Left lung (tissue), 10 donors: Measurements from ENCODE around the gene PLCH1. TPM values are rescaled to one million over a fixed set of nuclear protein-coding genes. Genes with fewer than 3 reads are reported as not detected.

Source experiments
- ATAC-seq: fragments of 200-7000 bp; cut with Tn5 transposase; one replicate; pipeline ENCODE4 v1.9.1; 2020; ENCODE audit warnings: moderate library complexity
- DNase-seq, 4 donors: peaks; one replicate each; pipeline ENCODE4 v3.0.0-alpha.2; 2013 to 2020
- H3K27ac ChIP-seq, 2 donors: fragments of 200-600 bp; sonication (generic) in 1 of 2; one replicate each; pipeline versions ENCODE4 v1.5.0 to v1.8.0; 2020 to 2021
- H3K27me3 ChIP-seq, 2 donors: fragments of 200-600 bp; sonication (generic) in 1 of 2; one replicate each; pipeline versions ENCODE4 v1.5.0 to v1.8.0; 2020 to 2021
- H3K36me3 ChIP-seq, 2 donors: fragments of 200-600 bp; sonication (generic) in 1 of 2; one replicate each; pipeline versions ENCODE4 v1.5.0 to v1.8.0; 2020 to 2021
- H3K4me1 ChIP-seq, 2 donors: fragments of 200-600 bp; one replicate each; pipeline ENCODE4 v1.8.0; 2021
- H3K4me3 ChIP-seq, 2 donors: fragments of 200-600 bp; sonication (generic) in 1 of 2; one replicate each; pipeline versions ENCODE4 v1.5.0 to v1.8.0; 2020 to 2021; ENCODE audit warnings: mild to moderate bottlenecking in 1 of 2
- H3K9me3 ChIP-seq, 2 donors: fragments of 200-600 bp; sonication (generic) in 1 of 2; one replicate each; pipeline versions ENCODE4 v1.5.0 to v1.8.0; 2020 to 2021
- intact Hi-C, 2 donors: fragments of 100-400 bp; cut with DNase I; formaldehyde crosslinking; loops; one replicate each; pipeline versions ENCODE4 v1.11.2 to v1.14.2; 2022
- polyA plus RNA-seq, 6 donors: library from polyadenylated mRNA; unstranded; fragments of 120-200 nt; gene quantifications; one replicate each; pipeline ENCODE4 v1.2.1, GENCODE V29; 2013; ENCODE audit not compliant: insufficient read length in 6 of 6
- total RNA-seq, 2 donors: library from RNA; stranded (reverse); fragmentation: NEBNext Ultra II Directional; extraction: Animal tissue kit (Norgen Biotek cat#: 25700); gene quantifications; one replicate each; pipeline ENCODE4 v1.2.1, GENCODE V29; 2021
- TF ChIP-seq, protein P1 (sequence below), 2 donors: fragments of 200-600 bp; sonication (generic) in 1 of 2; IDR thresholded peaks; one replicate each; pipeline versions ENCODE4 v1.5.0 to v1.8.0; 2021; ENCODE audit warnings: antibody characterized with exemption in 2 of 2
- donor health status: DM: no; HTN: yes; CAD: no.
- donor health status: DM: no; HTN: no; CAD: no.

PLCH1 gene
- total and polyA plus RNA-seq, 8 donors, result 8.5 to 33.8 (median 23.7) TPM

DNA sequence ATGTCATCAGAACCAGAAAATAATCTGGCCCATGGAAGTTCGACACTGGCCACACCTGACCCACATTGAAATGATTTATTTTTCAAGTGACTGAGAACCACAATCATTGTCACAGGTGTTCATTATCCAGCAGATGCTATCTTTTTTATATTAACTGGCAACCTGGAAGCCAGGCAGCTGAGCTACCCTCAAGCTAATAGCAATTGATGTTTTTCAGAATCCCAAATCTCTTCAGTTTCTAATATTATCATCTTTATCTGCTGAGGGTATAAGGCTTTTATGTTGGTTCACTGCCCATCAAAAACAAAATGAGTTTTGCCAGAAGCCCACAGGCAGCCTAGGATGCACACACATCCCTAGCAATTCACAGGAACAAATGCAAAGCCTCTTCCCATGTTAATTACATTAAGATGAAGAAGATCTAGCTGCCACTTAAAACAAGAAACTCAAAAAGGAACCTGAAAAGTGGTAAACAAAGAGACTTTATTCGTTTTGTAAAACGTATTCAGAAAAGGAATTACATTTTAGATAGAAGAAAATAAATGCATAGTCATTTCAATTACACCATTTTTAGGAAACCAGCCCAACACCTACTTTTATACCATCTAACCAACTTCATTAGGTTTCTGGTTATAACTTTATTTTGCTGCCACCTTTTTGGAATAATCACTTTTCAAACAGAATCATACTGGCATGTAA, 410.5 kb downstream of the PLCH1 start:
- no peaks in the 10 kb centered on the region for H3K4me1 ChIP-seq
- ATAC-seq, result no peak
- no peak overlapping the region for H3K27ac ChIP-seq
- intact Hi-C loops, result no loop called here
- no peaks in the 10 kb centered on the region for H3K36me3 ChIP-seq
- H3K4me3 ChIP-seq, result no peak overlapping the region
- no peak for DNase-seq
- H3K9me3 ChIP-seq, result no peaks in the 10 kb centered on the region
- TF ChIP-seq, protein P1, sequence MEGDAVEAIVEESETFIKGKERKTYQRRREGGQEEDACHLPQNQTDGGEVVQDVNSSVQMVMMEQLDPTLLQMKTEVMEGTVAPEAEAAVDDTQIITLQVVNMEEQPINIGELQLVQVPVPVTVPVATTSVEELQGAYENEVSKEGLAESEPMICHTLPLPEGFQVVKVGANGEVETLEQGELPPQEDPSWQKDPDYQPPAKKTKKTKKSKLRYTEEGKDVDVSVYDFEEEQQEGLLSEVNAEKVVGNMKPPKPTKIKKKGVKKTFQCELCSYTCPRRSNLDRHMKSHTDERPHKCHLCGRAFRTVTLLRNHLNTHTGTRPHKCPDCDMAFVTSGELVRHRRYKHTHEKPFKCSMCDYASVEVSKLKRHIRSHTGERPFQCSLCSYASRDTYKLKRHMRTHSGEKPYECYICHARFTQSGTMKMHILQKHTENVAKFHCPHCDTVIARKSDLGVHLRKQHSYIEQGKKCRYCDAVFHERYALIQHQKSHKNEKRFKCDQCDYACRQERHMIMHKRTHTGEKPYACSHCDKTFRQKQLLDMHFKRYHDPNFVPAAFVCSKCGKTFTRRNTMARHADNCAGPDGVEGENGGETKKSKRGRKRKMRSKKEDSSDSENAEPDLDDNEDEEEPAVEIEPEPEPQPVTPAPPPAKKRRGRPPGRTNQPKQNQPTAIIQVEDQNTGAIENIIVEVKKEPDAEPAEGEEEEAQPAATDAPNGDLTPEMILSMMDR (IDR thresholded peaks at IDR 0.05), result no peak
- H3K27me3 ChIP-seq, result no peaks in the 10 kb centered on the region

DNA sequence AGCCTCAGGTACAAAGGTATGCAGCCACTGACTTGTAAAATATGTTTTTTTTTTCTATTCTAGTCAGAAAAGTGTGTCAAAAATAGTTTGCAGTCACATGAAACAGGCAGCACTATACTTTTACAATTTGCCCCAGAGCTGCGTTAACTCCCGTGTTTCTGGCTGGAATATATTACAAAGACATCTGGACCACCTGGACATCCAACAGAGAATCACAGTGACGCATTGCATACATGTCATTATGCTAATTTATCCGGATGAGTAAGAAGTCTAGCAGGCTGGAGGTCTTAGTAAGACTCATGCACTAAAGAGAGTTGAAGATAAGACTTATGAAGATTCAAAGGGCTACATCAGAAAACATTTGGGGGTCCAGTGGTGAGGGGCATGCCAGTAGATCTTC, 412.2 kb downstream of the PLCH1 start:
- Histone ChIP-seq H3K4me3 (no peak overlapping the region), H3K4me1 (no peaks in the 10 kb centered on the region), H3K27ac (no peak overlapping the region), H3K27me3 (no peaks in the 10 kb centered on the region), H3K9me3 (no peaks in the 10 kb centered on the region), H3K36me3 (no peaks in the 10 kb centered on the region)
- DNase-seq (no peak), ATAC-seq (no peak)
- intact Hi-C loops, result no loop called here
- TF ChIP-seq, protein P1 (IDR thresholded peaks at IDR 0.05), result no peak

DNA sequence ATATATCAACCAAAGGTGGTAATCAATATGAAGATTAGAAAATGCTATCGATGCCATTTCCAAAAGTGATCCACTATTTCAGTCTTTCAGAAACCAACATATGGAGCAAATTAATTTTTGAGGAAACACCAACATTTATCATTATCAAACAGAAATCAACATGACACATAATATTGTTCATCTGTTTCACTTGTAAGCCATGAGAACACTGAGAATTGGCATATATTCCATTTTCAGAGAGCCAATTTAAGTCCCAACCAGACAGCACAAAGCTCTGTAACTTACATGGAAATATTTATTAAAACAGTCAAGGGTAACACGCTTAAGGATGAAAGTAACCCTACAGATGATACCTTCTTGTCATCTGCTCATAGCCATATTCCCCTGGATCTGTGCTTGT, 413.8 kb downstream of the PLCH1 start:
- Histone ChIP-seq H3K4me3 (no peak overlapping the region), H3K36me3 (no peaks in the 10 kb centered on the region), H3K4me1 (no peaks in the 10 kb centered on the region), H3K27me3 (no peaks in the 10 kb centered on the region), H3K27ac (no peak overlapping the region), H3K9me3 (no peaks in the 10 kb centered on the region)
- TF ChIP-seq, protein P1 (IDR thresholded peaks at IDR 0.05), result no peak
- ATAC-seq (no peak), DNase-seq (no peak)
- intact Hi-C loops, result no loop called here

DNA sequence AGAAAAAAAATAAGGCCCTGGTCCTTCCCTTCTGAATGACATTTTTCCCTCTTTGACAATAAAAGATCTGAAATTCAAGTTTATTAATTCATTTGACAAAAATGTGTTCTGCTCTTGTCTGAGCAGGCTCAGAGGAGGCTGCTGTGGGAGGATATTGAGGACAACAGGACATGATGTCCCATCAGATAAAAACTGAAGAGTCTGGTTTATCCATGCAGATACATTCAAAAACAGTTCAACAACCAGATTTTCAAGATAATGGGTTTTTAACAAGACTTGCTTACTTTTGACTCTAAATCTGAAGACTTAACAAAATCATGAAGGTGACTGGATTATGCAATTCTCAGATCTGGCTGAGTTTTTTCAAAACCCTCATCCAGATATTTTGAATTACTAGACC, 414.5 kb downstream of the PLCH1 start:
- no peak for DNase-seq
- Histone ChIP-seq H3K27me3 (no peaks in the 10 kb centered on the region), H3K9me3 (no peaks in the 10 kb centered on the region), H3K27ac (no peak overlapping the region), H3K4me3 (no peak overlapping the region), H3K36me3 (no peaks in the 10 kb centered on the region), H3K4me1 (no peaks in the 10 kb centered on the region)
- TF ChIP-seq, protein P1 (IDR thresholded peaks at IDR 0.05), result no peak
- intact Hi-C loops, result no loop called here
- ATAC-seq, result no peak

DNA sequence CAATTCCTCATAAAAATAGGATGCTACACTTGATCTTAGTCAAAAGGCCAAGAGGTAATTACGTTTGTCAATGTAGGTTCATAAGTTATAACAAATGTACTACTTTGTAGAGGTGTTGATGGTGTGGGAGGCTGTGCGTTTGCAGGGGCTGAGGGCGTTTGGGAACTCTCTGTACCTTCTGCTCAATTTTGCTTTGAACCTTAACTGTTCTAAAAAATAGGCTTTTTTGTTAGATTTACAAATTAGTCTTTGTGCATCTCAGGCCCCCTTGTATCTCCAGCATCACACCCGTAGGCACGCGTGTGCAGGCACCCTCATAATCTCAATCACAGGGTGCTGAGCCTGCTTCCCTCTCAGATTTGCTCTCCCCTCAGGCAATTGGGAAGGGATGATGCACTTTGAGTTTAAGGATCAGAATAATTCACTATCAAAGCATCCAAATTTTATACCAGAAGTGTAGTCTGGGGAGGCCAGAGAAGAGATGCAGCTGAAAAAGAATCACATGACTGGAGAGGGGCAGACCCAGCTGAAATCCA, 415.3 kb downstream of the PLCH1 start:
- H3K27me3 ChIP-seq, result no peaks in the 10 kb centered on the region
- no peaks in the 10 kb centered on the region for H3K36me3 ChIP-seq
- no peak overlapping the region for H3K27ac ChIP-seq
- DNase-seq, result no peak
- ATAC-seq, result no peak
- H3K4me3 ChIP-seq, result no peak overlapping the region
- no peaks in the 10 kb centered on the region for H3K4me1 ChIP-seq
- TF ChIP-seq, protein P1 (IDR thresholded peaks at IDR 0.05), result no peak
- intact Hi-C loops, result no loop called here
- H3K9me3 ChIP-seq, result no peaks in the 10 kb centered on the region
